Kidney (tissue), 14 donors: Measurements from ENCODE around the gene CRADD. TPM values are rescaled to one million over a fixed set of nuclear protein-coding genes. Genes with fewer than 3 reads are reported as not detected.

Source experiments
- DNase-seq, 5 donors: peaks; one replicate each; pipeline ENCODE4 v3.0.0-alpha.2; 2013 to 2020
- FAIRE-seq: peaks from 2 replicates; lab custom pipeline; 2012; peaks lifted over from hg19 to GRCh38; lab: Jason Lieb, UNC
- H3K27ac ChIP-seq, 2 donors: one replicate each; pipeline ENCODE4 v1.7.0; 2013; ENCODE audit warnings: low read depth in 2 of 2, low read length in 2 of 2, inconsistent platforms in 1 of 2
- H3K27me3 ChIP-seq: one replicate; pipeline ENCODE4 v1.7.1; 2013; ENCODE audit warnings: low read length, inconsistent platforms; ENCODE audit not compliant: control insufficient read depth, insufficient read depth
- H3K36me3 ChIP-seq, 3 donors: one replicate each; pipeline versions ENCODE4 v1.7.0 to v1.7.1; 2013; ENCODE audit warnings: low read length in 3 of 3, control low read depth in 1 of 3, inconsistent platforms in 1 of 3; ENCODE audit not compliant: insufficient read depth in 3 of 3, control insufficient read depth in 2 of 3
- H3K4me1 ChIP-seq, 3 donors: one replicate each; pipeline versions ENCODE4 v1.7.0 to v1.7.1; 2013; ENCODE audit warnings: low read length in 3 of 3, inconsistent platforms in 1 of 3, low read depth in 1 of 3; ENCODE audit not compliant: control insufficient read depth in 2 of 3, insufficient read depth in 2 of 3
- H3K4me3 ChIP-seq, 3 donors: one replicate each; pipeline versions ENCODE4 v1.7.0 to v1.8.1; 2013; ENCODE audit warnings: low read length in 3 of 3, control low read depth in 1 of 3, inconsistent platforms in 1 of 3
- H3K9ac ChIP-seq, 3 donors: one replicate each; pipeline versions ENCODE4 v1.7.0 to v1.7.1; 2013; ENCODE audit warnings: low read length in 3 of 3, control low read depth in 1 of 3, inconsistent platforms in 1 of 3
- H3K9me3 ChIP-seq, 3 donors: one replicate each; pipeline versions ENCODE4 v1.7.0 to v1.7.1; 2013; ENCODE audit warnings: low read length in 3 of 3, control low read depth in 1 of 3, inconsistent platforms in 1 of 3; ENCODE audit not compliant: control insufficient read depth in 2 of 3, insufficient read depth in 1 of 3
- intact Hi-C: fragments of 100-400 bp; cut with DNase I; formaldehyde crosslinking; loops from one replicate; pipeline ENCODE4 v1.11.1; 2022
- polyA plus RNA-seq: library from polyadenylated mRNA; stranded (reverse); fragments of 350-450 nt; fragmentation: Illumina TruSeq; extraction: RNeasy Lipid Tissue Mini Kit (QIAGEN cat#74804); gene quantifications from one replicate; pipeline ENCODE4 v1.2.3, GENCODE V29; 2014; ENCODE audit warnings: low read depth, low replicate concordance; ENCODE audit not compliant: insufficient read depth
- total RNA-seq: library from RNA; stranded (reverse); fragmentation: NEBNext Ultra II Directional; extraction: Animal tissue kit (Norgen Biotek cat#: 25700); gene quantifications from one replicate; pipeline ENCODE4 v1.2.1, GENCODE V29; 2021
- TF ChIP-seq, protein P1 (sequence below): IDR thresholded peaks from 3 replicates; pipeline ENCODE4 v1.5.1; 2012; ENCODE audit warnings: mild to moderate bottlenecking, moderate library complexity, borderline replicate concordance; ENCODE audit not compliant: insufficient read depth; ENCODE audit errors: extremely low read depth
- donor health status: control.
- donor health status: control.
- donor health status: control.
- donor health status: control.
- donor health status: control.
- donor health status: DM: yes; HTN: yes; CAD: no.
- donor health status: Normal renal cell carcinoma (clear cell type).

The CRADD gene
- total and polyA plus RNA-seq, 2 donors from 2014 or later: 19.1 to 28.8 TPM

DNA sequence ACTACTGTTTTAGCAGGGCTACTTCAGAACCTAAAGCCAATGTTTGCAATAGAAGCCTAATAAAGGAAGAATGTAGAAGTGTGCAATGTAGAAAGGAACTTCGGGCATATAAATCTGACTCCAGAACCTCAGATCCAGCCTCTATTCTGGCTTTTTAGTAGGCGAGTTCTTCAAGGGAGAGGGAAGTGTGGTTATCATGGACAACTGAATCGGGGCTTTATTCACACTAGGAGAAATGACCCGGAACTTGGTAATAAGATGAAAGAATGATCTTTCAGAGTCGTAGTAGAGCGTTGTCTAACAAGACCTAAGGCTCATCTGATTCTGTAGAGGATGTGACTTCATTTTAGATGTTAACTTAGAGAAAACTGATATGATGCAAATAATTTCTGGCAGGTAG is 72.9 kb downstream of the CRADD start:
- Histone ChIP-seq H3K27ac (no peak overlapping the region), H3K4me3 (no peak overlapping the region), H3K27me3 (no peaks in the 10 kb centered on the region), H3K9me3 (no peaks in the 10 kb centered on the region), H3K4me1 (peaks cover 0 to 5% (median 4%) of the 10 kb centered on the region in 3 donors), H3K9ac (no peak overlapping the region), H3K36me3 (no peaks in the 10 kb centered on the region)
- TF ChIP-seq, protein P1, sequence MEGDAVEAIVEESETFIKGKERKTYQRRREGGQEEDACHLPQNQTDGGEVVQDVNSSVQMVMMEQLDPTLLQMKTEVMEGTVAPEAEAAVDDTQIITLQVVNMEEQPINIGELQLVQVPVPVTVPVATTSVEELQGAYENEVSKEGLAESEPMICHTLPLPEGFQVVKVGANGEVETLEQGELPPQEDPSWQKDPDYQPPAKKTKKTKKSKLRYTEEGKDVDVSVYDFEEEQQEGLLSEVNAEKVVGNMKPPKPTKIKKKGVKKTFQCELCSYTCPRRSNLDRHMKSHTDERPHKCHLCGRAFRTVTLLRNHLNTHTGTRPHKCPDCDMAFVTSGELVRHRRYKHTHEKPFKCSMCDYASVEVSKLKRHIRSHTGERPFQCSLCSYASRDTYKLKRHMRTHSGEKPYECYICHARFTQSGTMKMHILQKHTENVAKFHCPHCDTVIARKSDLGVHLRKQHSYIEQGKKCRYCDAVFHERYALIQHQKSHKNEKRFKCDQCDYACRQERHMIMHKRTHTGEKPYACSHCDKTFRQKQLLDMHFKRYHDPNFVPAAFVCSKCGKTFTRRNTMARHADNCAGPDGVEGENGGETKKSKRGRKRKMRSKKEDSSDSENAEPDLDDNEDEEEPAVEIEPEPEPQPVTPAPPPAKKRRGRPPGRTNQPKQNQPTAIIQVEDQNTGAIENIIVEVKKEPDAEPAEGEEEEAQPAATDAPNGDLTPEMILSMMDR: no peak
- intact Hi-C loops: no loop called here
- FAIRE-seq (no peak), DNase-seq (no peak)

DNA sequence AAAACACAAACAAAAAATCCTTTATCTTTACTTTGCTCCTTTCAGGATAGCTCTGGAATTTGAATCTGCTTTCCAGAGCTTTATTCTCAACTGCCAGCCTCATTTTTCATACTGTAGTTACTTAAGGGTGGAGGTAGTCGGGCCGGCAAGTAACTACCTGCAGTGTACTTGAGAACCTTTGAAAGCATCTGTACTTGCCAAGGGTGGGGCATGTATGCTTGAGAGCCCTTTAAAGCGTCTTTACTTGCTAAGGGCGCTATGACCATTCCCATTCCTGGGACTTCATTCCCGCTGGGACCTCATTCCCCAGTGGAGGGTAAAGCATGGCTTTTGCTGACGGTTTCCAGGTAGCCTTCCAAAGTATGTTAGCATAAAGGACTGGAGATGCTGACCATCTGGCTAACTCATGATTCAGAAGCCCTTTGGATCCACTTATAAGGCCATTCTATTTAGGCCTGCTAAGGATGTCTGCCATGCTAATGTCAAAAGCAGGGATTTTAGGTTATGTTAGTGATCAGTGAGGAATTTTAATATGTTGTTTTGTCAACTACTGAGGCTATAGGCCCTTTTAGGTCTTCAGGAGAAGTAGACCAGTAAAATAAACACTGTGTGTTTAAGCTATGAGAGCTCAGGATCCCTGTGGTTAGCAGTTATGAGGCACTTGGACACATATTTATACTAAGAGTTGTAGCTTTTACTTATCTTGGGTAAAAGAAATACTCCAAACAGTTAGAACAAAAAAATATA is 74.9 kb downstream of the CRADD start:
- H3K9ac ChIP-seq: no peak overlapping the region
- H3K9me3 ChIP-seq: no peaks in the 10 kb centered on the region
- H3K4me1 ChIP-seq: peaks cover 0 to 2% (median under 1%) of the 10 kb centered on the region in 3 donors
- intact Hi-C loops: no loop called here
- no peaks in the 10 kb centered on the region for H3K27me3 ChIP-seq
- FAIRE-seq: no peak
- TF ChIP-seq, protein P1: no peak
- no peak overlapping the region for H3K4me3 ChIP-seq
- H3K36me3 ChIP-seq: no peaks in the 10 kb centered on the region
- DNase-seq: no peak
- no peak overlapping the region for H3K27ac ChIP-seq

DNA sequence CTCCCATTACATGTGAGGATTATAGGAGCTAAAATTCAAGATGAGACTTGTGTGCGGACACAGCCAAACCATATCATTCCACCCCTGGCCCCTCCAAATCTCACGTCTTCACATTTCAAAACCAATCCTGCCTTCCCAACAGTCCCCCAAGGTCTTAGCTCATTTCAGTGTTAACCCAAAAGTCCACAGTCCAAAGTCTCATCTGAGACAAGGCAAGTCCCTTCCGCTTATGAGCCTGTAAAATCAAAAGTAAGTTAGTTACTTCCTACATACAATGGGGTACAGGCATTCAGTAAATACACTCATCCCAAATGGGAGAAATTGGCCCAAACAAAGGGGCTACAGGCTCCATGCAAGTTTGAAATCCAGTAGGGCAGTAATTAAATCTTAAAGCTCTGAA is 76.1 kb downstream of the CRADD start:
- Histone ChIP-seq H3K27ac (no peak overlapping the region), H3K4me3 (no peak overlapping the region), H3K9me3 (no peaks in the 10 kb centered on the region), H3K36me3 (no peaks in the 10 kb centered on the region), H3K27me3 (no peaks in the 10 kb centered on the region), H3K9ac (no peak overlapping the region), H3K4me1 (no peaks in the 10 kb centered on the region)
- DNase-seq (no peak), FAIRE-seq (no peak)
- TF ChIP-seq, protein P1: no peak
- intact Hi-C loops: no loop called here
